NCI-H460 (cell line): Measurements from ENCODE around the gene DAZ2. TPM values are rescaled to one million over a fixed set of nuclear protein-coding genes. Genes with fewer than 3 reads are reported as not detected.
"Not testable (repeated sequence)": the region's sequence is repeated elsewhere in the genome, so short reads cannot be mapped to it uniquely, and the experiment has no call there.

Experiments
- DNase-seq: peaks from one replicate; pipeline ENCODE4 v3.0.0-alpha.2; 2016; ENCODE audit warnings: low read depth; ENCODE audit errors: extremely low read depth
- polyA plus RNA-seq: library from polyadenylated mRNA; depleted of rRNA; stranded (reverse); fragments of >200 nt; gene quantifications from 2 replicates; pipeline ENCODE4 v1.2.3, GENCODE V29; 2014; cell fraction: nucleus; rRNA removed
- total RNA-seq: library from RNA; depleted of rRNA; stranded (reverse); fragments of >200 nt; shearing (Covaris generic); gene quantifications from 2 replicates; pipeline ENCODE4 v1.2.3, GENCODE V29; 2014; rRNA removed

Gene DAZ2, protein sequence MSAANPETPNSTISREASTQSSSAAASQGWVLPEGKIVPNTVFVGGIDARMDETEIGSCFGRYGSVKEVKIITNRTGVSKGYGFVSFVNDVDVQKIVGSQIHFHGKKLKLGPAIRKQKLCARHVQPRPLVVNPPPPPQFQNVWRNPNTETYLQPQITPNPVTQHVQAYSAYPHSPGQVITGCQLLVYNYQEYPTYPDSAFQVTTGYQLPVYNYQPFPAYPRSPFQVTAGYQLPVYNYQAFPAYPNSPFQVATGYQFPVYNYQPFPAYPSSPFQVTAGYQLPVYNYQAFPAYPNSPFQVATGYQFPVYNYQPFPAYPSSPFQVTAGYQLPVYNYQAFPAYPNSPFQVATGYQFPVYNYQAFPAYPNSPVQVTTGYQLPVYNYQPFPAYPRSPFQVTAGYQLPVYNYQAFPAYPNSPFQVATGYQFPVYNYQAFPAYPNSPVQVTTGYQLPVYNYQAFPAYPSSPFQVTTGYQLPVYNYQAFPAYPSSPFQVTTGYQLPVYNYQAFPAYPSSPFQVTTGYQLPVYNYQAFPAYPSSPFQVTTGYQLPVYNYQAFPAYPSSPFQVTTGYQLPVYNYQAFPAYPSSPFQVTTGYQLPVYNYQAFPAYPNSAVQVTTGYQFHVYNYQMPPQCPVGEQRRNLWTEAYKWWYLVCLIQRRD
- not detected in 2 replicates for total RNA-seq
- polyA plus RNA-seq = not detected in 2 replicates

DNA sequence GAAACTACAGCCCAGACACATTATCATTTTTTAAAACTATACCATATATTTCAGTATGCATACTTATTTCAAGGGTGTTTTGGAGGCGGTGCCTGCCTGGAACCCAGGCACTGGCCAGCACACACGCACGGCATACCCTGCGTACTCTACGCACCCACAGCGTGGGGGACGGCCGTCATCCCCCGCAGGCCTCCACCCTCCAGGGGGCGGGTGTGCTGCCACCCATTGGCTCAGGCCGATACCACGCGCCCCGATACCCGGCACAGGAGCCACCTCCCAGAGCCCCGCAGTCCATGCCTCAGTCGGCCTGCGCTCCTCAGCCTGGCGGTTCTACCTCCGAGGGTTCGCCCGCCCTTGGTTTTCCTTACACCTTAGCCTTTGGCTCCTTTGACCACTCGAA, at the start of gene DAZ2:
Gene DAZ2, plus strand, starts transcription at position 301 of the 400 bp plus-strand sequence. CDS start 208 bp downstream, outside the sequence.
- DNase-seq = not testable (repeated sequence)

DNA sequence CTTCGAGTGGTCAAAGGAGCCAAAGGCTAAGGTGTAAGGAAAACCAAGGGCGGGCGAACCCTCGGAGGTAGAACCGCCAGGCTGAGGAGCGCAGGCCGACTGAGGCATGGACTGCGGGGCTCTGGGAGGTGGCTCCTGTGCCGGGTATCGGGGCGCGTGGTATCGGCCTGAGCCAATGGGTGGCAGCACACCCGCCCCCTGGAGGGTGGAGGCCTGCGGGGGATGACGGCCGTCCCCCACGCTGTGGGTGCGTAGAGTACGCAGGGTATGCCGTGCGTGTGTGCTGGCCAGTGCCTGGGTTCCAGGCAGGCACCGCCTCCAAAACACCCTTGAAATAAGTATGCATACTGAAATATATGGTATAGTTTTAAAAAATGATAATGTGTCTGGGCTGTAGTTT, 20.4 kb upstream of the DAZ2 start, which contains the start of gene DAZ1:
Gene DAZ1, minus strand, starts transcription at position 101 of the 400 bp plus-strand sequence. CDS start 208 bp downstream, outside the sequence.
- DNase-seq = not testable (repeated sequence)

DNA sequence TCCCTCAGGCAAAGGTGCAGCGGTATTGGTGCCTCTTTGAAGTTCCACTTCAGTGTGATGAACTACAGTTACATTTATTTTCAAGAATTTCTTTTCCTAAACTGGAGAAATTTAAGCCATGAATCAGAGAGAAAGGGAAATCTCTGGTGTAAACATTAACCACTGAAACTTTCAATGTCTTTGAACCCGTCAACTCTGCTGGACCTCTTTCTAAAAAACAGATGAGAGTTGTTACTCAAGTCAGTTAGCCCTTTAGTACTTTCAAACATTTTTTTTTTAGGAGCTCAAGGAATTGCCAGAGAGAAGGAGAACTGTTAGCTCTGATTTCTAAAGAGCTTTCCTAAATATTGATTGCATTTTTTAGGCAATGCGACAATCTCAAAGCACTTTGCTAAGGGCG, 11.9 kb upstream of the DAZ2 start:
- not testable (repeated sequence) for DNase-seq

DNA sequence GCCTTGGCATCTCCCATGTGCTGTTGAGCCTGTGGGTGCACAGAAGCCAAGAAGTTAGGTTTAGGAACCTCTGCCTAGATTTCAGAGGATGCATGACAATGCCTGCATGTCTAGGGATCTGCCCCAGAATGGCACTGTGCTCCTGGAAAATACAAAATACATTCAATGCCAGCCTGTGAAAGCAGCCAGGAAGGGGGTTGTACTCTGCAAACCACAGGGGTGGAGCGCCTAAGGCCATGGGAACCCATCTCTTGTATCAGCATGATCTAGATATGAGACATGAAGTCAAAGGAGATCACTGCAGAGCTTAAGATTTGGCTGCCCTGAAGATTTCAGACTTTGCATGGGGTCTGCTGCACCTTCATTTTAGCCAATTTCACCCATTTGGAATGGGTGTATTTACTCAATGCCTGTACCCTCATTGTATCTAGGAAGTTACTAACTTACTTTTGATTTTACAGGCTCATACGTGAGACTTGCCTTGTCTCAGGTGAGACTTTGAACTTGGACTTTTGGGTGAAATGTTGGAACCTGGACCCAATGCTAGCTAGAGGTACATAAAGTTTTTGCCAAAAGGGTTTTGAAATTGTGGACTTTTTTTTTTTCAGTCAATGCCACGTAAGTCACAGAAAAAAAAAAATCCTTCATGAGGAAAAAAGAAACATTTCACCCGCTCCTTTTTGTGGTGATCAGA, 9.4 kb upstream of the DAZ2 start:
- DNase-seq = not testable (repeated sequence)

DNA sequence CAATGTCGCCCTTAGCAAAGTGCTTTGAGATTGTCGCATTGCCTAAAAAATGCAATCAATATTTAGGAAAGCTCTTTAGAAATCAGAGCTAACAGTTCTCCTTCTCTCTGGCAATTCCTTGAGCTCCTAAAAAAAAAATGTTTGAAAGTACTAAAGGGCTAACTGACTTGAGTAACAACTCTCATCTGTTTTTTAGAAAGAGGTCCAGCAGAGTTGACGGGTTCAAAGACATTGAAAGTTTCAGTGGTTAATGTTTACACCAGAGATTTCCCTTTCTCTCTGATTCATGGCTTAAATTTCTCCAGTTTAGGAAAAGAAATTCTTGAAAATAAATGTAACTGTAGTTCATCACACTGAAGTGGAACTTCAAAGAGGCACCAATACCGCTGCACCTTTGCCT, 8.7 kb upstream of the DAZ2 start:
- DNase-seq = not testable (repeated sequence)

Other genes with a start within 250 kb of the DAZ2 start
- gene BPY2, start 235.3 kb upstream of the DAZ2 start, total RNA-seq = not detected in 2 replicates
- gene DAZ1, start 20.5 kb upstream of the DAZ2 start, total RNA-seq = 0.40 TPM in 1 of 2 replicates, not detected in the other